ENCODE data around the gene TBCEL. TPM values are rescaled to one million over a fixed set of nuclear protein-coding genes. Genes with fewer than 3 reads are reported as not detected.

The TBCEL gene
- total RNA-seq, 1 donor from 2014 or later, result 25.0 TPM

DNA sequence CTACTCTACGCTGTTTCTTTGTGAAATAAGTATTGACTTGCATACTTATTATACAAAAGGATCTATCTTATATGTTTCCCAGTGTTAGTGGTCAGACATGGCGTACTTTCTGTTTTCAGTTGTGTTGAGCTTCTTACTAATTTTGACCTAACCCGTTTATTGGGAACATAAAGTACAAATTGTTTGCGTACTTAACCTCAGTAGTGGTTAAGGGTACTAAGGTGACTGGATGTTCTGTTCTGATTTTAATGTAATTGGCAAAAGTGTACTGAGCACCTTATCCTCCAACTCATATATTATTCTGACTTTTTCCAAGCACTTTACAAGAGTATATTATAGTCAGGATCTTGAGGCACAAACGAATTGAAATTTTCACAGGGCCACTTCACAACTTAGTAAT lies 17.2 kb downstream of the TBCEL start:
- DNase-seq, result no peak
- no peak overlapping the region for H3K4me3 ChIP-seq
- TF ChIP-seq, protein P1, sequence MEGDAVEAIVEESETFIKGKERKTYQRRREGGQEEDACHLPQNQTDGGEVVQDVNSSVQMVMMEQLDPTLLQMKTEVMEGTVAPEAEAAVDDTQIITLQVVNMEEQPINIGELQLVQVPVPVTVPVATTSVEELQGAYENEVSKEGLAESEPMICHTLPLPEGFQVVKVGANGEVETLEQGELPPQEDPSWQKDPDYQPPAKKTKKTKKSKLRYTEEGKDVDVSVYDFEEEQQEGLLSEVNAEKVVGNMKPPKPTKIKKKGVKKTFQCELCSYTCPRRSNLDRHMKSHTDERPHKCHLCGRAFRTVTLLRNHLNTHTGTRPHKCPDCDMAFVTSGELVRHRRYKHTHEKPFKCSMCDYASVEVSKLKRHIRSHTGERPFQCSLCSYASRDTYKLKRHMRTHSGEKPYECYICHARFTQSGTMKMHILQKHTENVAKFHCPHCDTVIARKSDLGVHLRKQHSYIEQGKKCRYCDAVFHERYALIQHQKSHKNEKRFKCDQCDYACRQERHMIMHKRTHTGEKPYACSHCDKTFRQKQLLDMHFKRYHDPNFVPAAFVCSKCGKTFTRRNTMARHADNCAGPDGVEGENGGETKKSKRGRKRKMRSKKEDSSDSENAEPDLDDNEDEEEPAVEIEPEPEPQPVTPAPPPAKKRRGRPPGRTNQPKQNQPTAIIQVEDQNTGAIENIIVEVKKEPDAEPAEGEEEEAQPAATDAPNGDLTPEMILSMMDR (IDR thresholded peaks at IDR 0.05; ENCODE audit: borderline replicate concordance), result no peak
- H3K27ac ChIP-seq (replicated peaks), result no peak overlapping the region
- peaks cover 47% of the 10 kb centered on the region for H3K4me1 ChIP-seq
- no peaks in the 10 kb centered on the region for H3K27me3 ChIP-seq (ENCODE audit: low read depth)
- H3K36me3 ChIP-seq, result peaks cover 7% of the 10 kb centered on the region
- no peaks in the 10 kb centered on the region for H3K9me3 ChIP-seq (replicated peaks)
- intact Hi-C loops (cut with micrococcal nuclease), result no loop called here

DNA sequence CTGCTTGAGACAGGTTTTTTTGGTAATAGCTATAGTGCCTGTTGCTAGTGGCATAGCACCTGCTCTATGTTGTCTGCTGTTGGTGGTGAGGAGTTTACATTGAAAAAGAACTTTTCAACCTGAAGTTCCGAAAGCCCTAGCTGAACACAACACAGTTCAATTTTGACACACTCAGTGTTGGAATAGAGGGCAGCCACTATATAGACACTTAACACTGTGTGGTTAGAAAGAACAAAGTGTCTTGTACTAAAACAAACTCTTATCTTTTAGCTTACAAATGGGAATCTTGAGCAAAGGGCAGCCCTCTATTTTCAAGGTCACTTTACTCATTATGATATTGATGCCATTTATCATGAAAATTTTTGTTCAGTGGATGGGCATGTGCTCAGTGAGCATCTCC lies 18.4 kb downstream of the TBCEL start:
- Histone ChIP-seq H3K9me3 (replicated peaks) (no peaks in the 10 kb centered on the region), H3K27ac (replicated peaks) (no peak overlapping the region), H3K27me3 (ENCODE audit: low read depth) (no peaks in the 10 kb centered on the region), H3K4me3 (no peak overlapping the region), H3K4me1 (peaks cover 41% of the 10 kb centered on the region), H3K36me3 (peaks cover 17% of the 10 kb centered on the region)
- intact Hi-C loops (cut with micrococcal nuclease), result no loop called here
- no peak for DNase-seq
- TF ChIP-seq, protein P1 (IDR thresholded peaks at IDR 0.05; ENCODE audit: borderline replicate concordance), result no peak

DNA sequence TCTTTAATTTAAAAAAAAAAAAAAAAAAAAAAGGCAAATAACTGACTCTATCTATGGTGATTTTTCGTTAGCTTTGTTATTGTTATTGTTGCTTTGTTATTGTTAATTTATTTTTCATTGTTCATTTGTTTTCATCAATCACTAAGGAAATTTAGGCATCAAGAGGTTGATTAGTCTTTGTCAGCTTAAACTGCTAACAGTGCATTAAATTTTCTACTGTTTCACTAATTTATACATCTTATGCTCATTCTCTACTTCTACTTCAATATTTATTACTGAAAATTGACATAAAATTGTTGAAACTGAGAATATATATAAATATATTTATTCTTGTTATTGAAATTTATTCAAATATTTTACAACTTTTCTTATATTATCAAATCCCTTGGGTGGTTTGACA lies 24.0 kb downstream of the TBCEL start:
- no peak for DNase-seq
- no peaks in the 10 kb centered on the region for H3K9me3 ChIP-seq (replicated peaks)
- H3K27ac ChIP-seq (replicated peaks), result no peak overlapping the region
- peaks cover 51% of the 10 kb centered on the region for H3K36me3 ChIP-seq
- no peaks in the 10 kb centered on the region for H3K4me1 ChIP-seq
- TF ChIP-seq, protein P1 (IDR thresholded peaks at IDR 0.05; ENCODE audit: borderline replicate concordance), result no peak
- H3K27me3 ChIP-seq (ENCODE audit: low read depth), result no peaks in the 10 kb centered on the region
- H3K4me3 ChIP-seq, result no peak overlapping the region
- intact Hi-C loops (cut with micrococcal nuclease), result no loop called here

DNA sequence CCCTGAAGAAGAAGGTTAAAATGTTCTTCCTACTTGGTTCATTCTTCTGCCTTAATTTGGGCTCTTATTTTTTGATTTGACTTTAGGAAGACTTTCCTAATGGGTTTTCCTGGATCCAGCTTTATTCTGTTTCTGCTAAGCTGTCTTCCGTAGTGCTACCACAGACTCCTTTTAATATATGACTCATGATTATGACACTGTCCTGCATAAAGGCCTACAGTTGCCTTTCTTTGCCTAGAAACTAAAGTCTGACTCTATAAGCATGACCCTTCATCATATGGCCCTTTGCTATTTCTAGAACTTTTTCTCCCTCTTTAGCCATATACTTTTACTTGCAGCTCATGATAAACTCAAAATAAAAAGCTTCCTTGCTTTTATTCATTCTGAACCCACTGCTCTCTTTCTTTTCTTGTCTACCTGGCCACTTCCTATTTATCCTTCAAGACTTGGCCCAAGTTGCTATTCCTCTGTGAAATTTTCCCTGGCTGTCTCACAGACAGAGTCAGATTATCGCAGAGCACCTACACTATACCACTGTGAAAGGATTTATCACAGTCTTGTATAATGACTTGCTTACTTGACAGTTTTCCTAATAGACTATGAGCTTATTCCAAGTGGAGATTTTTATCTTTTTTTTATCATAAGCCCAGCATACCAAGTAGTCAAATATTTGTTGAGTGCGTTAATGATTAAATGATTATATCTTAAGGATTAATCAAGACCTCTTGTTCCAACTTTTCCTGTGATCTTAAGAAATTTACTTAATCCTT lies 24.7 kb downstream of the TBCEL start:
- Histone ChIP-seq H3K4me1 (no peaks in the 10 kb centered on the region), H3K27ac (replicated peaks) (no peak overlapping the region), H3K27me3 (ENCODE audit: low read depth) (no peaks in the 10 kb centered on the region), H3K9me3 (replicated peaks) (no peaks in the 10 kb centered on the region), H3K36me3 (peaks cover 58% of the 10 kb centered on the region), H3K4me3 (no peak overlapping the region)
- DNase-seq, result no peak
- TF ChIP-seq, protein P1 (IDR thresholded peaks at IDR 0.05; ENCODE audit: borderline replicate concordance), result no peak
- intact Hi-C loops (cut with micrococcal nuclease), result no loop called here

DNA sequence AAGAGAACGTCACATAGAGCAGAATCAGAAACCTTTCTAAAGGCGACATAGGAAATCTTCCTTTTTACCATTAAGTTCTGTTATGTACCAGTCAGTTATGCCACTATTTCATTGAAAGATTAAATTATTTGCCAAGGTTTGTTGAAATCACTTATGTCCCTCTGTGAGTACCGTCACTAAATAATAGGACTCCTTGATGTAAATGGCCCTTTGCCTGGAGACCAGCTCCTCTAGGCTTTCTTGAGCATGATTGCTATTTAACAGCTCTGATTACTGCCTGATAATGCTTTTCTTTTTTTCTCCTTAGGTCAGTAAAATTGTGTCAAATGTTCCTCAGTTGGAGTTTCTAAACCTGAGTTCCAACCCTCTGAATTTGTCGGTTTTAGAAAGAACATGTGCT lies 29.3 kb downstream of the TBCEL start:
- TF ChIP-seq, protein P1 (IDR thresholded peaks at IDR 0.05; ENCODE audit: borderline replicate concordance), result no peak
- no peak for DNase-seq
- Histone ChIP-seq H3K27me3 (ENCODE audit: low read depth) (no peaks in the 10 kb centered on the region), H3K4me3 (no peak overlapping the region), H3K9me3 (replicated peaks) (no peaks in the 10 kb centered on the region), H3K27ac (replicated peaks) (no peak overlapping the region), H3K4me1 (no peaks in the 10 kb centered on the region), H3K36me3 (peaks cover 75% of the 10 kb centered on the region)
- intact Hi-C loops (cut with micrococcal nuclease), result no loop called here

Measured in left ventricle myocardium inferior (tissue), 1 donor.